ENCODE results near the gene OGA.

OGA gene

DNA sequence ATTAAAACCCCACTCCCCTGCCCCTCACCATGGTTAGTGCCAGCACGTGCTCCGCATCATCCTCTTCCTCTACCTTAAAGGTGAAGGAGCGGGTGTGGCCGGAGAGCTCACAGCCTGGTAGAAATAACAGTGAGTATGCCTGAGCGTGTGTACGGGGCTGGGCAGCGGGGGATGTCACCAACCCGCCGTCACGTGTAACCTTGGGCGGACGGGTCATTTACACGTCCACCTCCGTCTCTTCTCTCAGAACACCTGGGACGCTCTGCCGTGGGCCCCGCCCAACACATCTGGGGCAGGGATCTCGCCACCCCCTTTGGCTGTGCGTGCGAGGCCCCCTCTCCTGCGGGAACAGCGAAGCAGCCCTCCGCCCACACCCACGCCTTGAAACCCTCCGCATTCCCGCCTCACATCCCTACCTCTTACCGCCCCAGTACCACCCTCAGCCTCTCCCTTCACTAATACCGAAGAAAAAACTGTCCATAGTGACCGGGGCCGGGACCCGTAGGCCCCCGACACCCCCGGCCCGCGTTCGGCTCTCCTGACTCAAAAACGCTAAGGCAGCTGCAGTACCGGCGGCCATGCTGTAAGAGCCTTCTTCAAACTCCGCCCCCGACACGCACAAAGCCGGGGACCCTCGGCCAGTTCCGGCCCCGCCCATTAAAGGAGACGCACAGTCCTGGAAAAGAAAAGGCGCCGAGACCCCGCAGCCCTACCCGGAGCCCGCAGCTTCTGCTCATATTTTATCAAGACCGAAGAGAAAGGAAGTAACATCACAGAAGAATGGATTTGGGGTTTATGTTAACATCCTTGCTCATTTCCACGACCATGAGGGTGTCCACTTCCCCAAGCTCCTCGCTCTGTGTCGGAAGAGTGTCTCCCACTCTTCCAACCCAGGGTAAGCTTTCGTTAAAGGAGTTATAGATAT lies 35.2 kb downstream of the OGA start, which contains the start of gene NPM3:
Gene NPM3 (minus strand): TSS at position 636 of the 925 bp plus-strand sequence. CDS start 56 bp downstream, at position 580.
- TF ChIP-seq, protein P1, sequence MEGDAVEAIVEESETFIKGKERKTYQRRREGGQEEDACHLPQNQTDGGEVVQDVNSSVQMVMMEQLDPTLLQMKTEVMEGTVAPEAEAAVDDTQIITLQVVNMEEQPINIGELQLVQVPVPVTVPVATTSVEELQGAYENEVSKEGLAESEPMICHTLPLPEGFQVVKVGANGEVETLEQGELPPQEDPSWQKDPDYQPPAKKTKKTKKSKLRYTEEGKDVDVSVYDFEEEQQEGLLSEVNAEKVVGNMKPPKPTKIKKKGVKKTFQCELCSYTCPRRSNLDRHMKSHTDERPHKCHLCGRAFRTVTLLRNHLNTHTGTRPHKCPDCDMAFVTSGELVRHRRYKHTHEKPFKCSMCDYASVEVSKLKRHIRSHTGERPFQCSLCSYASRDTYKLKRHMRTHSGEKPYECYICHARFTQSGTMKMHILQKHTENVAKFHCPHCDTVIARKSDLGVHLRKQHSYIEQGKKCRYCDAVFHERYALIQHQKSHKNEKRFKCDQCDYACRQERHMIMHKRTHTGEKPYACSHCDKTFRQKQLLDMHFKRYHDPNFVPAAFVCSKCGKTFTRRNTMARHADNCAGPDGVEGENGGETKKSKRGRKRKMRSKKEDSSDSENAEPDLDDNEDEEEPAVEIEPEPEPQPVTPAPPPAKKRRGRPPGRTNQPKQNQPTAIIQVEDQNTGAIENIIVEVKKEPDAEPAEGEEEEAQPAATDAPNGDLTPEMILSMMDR (IDR thresholded peaks at IDR 0.05; ENCODE audit: insufficient read depth, missing control alignments) = no peak
- DNase-seq (ENCODE audit: insufficient read length, low spot score) (peak; percentile 92), FAIRE-seq (peak; percentile 67)

DNA sequence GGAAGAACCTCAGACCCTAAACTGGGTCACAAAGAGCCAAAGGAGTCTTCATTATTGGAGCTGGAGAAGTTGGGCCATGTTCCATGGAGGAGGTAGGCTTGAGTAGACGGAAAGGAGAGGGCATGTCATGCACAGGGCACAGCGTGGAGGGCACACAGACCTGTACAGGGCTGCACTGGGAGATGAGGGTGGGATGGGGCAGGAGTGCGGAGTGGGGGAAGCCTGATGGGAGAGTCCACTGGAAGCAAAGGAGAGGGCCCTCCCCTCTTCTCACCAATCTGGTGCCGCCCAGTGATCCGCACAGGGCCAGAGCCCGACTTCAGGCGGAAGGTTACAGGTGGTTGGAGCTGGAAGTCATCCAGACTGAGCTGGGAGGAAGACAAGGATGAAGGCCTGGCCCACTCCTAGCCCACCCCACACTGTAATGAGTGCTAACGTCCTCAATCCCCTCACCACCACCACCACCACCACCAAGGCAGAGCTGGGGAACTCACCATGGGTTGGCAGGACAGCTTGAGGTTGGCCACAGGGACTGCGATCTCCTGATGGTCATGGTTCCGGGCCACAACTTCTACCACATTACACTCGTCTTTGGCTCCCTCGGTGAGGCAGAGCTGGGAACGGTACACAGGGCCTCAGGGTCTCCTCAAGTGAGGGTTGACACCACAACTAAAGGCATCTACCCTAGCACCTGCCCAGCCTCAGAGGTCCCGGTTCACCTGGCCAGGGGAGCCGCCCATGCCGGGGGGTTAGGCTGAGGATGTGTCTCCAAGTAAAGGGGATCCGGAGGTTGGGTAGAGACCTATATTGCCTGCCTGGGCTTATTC lies 36.0 kb downstream of the OGA start:
- TF ChIP-seq, protein P1 (IDR thresholded peaks at IDR 0.05; ENCODE audit: insufficient read depth, missing control alignments) = no peak
- DNase-seq (ENCODE audit: insufficient read length, low spot score) = no peak
- no peak for FAIRE-seq

DNA sequence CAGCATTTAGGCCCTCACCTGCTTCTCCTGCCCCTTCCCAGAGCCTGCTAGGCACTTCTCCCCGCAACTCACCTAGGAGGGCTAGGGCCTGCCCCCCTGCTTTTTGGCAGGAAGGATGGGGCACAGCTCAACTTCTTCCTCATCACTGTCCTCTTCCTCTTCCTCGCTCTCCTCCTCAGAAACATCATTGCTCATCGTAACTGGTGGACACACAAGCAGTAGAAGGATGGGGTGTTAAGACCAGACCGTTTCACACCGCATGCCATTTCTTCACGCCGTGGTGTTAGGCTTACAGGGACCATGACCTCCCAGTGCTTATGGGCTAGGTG lies 36.6 kb downstream of the OGA start:
- DNase-seq (ENCODE audit: insufficient read length, low spot score) = no peak
- TF ChIP-seq, protein P1 (IDR thresholded peaks at IDR 0.05; ENCODE audit: insufficient read depth, missing control alignments) = no peak
- FAIRE-seq = no peak

DNA sequence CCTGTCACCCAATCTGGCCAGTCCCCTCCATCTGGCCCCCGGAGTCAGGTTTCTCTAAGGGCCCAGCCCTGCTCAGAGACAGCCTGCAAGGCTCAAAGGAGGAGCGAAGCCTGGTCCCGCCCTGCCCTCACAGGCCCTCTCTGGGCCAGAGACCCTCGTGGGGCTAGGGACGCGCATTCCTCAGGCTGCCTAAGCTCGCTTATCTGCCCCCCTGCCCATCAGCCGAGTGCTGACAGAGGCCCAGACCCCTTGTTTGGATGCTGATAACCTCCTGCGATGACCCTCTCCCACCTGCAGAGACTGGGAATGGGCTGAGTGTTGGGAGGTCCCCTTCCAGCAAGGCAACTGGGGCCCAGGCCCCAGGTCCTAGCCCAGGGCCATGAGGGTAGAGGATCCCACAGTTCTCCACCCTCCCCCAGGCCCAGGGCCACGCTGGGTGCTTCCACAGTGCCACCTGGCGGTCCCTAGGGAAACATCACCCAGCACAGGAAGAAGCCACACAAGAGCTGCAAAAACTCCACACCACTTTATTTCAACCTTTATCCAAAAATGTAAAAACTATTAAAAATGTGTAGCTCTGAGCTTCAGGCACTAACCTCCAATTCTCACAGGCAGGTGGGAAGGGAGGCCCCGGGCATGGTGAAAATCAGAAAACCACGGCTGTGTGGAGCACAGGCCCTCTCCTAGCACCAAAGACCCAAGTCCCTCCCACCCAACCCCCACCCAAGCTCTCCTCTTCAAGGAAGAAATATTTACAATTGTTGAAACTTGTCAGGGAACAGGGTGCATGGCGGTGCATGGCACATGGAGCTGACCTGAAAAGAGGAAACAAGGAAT lies 37.2 kb downstream of the OGA start:
- TF ChIP-seq, protein P1 (IDR thresholded peaks at IDR 0.05; ENCODE audit: insufficient read depth, missing control alignments) = peak; percentile 79
- DNase-seq (ENCODE audit: insufficient read length, low spot score) (peak; percentile 88), FAIRE-seq (no peak)

DNA sequence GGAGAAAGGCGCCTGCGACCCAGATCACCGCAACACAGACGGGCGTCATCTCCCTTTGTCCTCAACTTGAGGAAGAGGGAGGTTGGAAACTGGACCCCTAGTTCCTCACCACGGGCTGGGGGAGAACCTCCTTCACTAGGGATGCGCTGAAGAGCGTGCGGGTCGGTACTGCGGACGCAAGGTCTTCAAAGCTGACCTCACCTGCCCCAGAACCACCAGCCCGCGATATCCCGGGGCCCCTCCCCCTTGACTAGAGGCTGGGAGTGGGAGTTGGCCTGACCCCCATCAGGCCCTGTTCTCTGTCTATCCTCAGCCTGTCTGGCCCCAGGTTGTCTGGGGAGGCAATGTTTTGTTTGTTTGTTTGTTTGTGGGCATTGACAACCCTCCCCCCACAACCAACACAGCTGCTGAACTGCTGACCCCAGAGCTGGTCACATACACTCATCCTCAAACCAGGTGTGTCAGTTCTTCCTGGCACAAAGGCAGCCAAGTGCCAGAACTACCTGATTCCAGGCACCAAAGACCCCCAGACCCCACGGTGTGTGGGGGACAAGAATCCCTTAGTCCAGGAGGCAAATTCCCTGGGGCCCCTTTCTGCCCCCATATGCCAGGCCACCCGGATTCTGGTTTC lies 37.9 kb downstream of the OGA start:
- no peak for FAIRE-seq
- DNase-seq (ENCODE audit: insufficient read length, low spot score) = no peak
- TF ChIP-seq, protein P1 (IDR thresholded peaks at IDR 0.05; ENCODE audit: insufficient read depth, missing control alignments) = no peak

DNA sequence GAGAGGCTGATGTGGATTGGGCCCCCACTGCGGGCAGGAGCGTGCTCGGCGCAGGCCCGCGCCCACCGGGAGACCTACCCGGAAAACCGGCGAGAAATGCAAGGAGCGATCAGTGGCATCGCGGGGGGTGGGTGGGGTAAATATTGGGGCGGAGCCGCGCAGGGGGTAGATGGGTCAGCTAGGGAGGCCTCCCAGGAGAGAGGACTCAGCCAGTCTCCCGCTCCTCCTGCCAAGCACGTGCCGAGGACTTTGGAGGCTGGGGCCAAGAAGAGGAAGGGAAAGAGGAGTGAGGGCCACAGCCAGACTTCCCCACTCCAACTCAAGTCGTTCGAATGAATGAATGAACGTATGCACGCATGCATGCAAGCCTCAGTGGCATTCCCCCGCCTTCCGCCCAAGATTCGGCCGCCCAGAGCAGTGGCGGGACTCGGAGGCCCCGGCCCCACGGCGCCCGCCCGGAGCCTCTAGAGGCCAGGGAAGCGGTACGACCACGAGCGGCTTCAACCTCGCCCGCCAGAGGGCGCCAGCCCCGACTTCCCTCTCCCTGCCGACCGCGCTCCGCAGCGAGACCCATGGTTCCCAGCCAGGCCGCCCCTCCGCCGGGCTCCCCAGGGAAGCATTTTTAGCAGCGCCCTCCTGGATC lies 38.6 kb downstream of the OGA start:
- TF ChIP-seq, protein P1 (IDR thresholded peaks at IDR 0.05; ENCODE audit: insufficient read depth, missing control alignments) = peak; percentile 61
- FAIRE-seq (no peak), DNase-seq (ENCODE audit: insufficient read length, low spot score) (peak; percentile 94)
